HCT116 (cell line): ENCODE results near the gene LRRC3. TPM values are rescaled to one million over a fixed set of nuclear protein-coding genes. Genes with fewer than 3 reads are reported as not detected.
A peak's percentile ranks its signal among the peaks of the same experiment; 100 is the strongest.

Source experiments
- ATAC-seq: fragments of 200-7000 bp; cut with Tn5 transposase; 2 replicates; pipeline ENCODE4 v1.9.1; 2020; ENCODE audit warnings: mild to moderate bottlenecking, moderate library complexity
- BruUV-seq: library from RNA; stranded (reverse); fragments of 400-500 nt; replicated peaks from 2 replicates; lab custom pipeline; 2021; lab: Mats Ljungman, UMichigan
- CTCF ChIA-PET: fragments of 300-600 bp; sonication (Branson Sonifier 250); formaldehyde crosslinking; loops from one replicate; lab custom pipeline; 2021; ENCODE audit warnings: antibody characterized with exemption; lab: Charles Lee
- POLR2A ChIA-PET: fragments of 300-600, 350-600 bp; sonication (Branson Sonifier 250); formaldehyde crosslinking; loops from one replicate; lab custom pipeline; 2021; ENCODE audit warnings: antibody characterized with exemption; lab: Charles Lee
- RAD21 ChIA-PET, 2 experiments: fragments of 300-600 bp; sonication (Branson Sonifier 250); formaldehyde crosslinking; loops; one replicate each; lab custom pipeline; 2023; ENCODE audit warnings: low total read pairs in 2 of 2; ENCODE audit not compliant: uncharacterized antibody in 2 of 2, unreplicated experiment in 2 of 2, low non-redundant PET in 1 of 2; lab: Charles Lee
- DNase-seq: peaks from one replicate; pipeline ENCODE4 v3.0.0-alpha.2; 2010; ENCODE audit warnings: low read depth, low spot score
- H2AFZ ChIP-seq: fragments of 200-600 bp; shearing (Covaris generic), sonication (generic); 2 replicates; pipeline ENCODE4 v1.6.1; 2017; ENCODE audit warnings: low read depth, mixed run types, mixed read lengths, antibody characterized with exemption, low read length; ENCODE audit not compliant: poor library complexity, severe bottlenecking
- H3K27ac ChIP-seq: 2 replicates; pipeline ENCODE4 v1.5.1; 2012; ENCODE audit warnings: low read depth, low read length
- H3K27me3 ChIP-seq: fragments of 200-600 bp; sonication (generic); 2 replicates; pipeline ENCODE4 v1.6.1; 2016; ENCODE audit warnings: mixed run types, low read length, mixed read lengths; ENCODE audit not compliant: insufficient read depth
- H3K36me3 ChIP-seq, 2 experiments: fragments of 200-500 bp in 1 of 2; fragments of 200-600 bp in 1 of 2; sonication (Bioruptor generic) in 1 of 2; sonication (generic) in 1 of 2; 2 replicates each; pipeline versions ENCODE4 v1.5.1 to v1.6.1; 2014 to 2016; ENCODE audit warnings: low read length in 2 of 2, inconsistent platforms in 1 of 2, mixed read lengths in 1 of 2, mixed run types in 1 of 2; ENCODE audit not compliant: insufficient read depth in 2 of 2, control insufficient read depth in 1 of 2
- H3K4me1 ChIP-seq, 2 experiments: fragments of 200-600 bp in 1 of 2; sonication (generic) in 1 of 2; 2 replicates each; pipeline versions ENCODE4 v1.5.1 to v1.6.1; 2012 to 2017; ENCODE audit warnings: low read length in 2 of 2, inconsistent platforms in 1 of 2, mild to moderate bottlenecking in 1 of 2, mixed read lengths in 1 of 2, mixed run types in 1 of 2, moderate library complexity in 1 of 2; ENCODE audit not compliant: insufficient read depth in 2 of 2, control insufficient read depth in 1 of 2
- H3K4me2 ChIP-seq: fragments of 200-600 bp; sonication (generic); 2 replicates; pipeline ENCODE4 v1.6.1; 2017; ENCODE audit warnings: mixed run types, low read length, mixed read lengths
- H3K4me3 ChIP-seq, 2 experiments: fragments of 200-600 bp in 1 of 2; sonication (generic) in 1 of 2; replicated peaks in 1 of 2; 2 replicates each; pipeline ENCODE4 v1.5.1; 2011 to 2016; ENCODE audit warnings: low read length in 2 of 2, control low read depth in 1 of 2, low read depth in 1 of 2, mild to moderate bottlenecking in 1 of 2, mixed read lengths in 1 of 2, mixed run types in 1 of 2
- H3K79me2 ChIP-seq: fragments of 200-600 bp; sonication (generic); 2 replicates; pipeline ENCODE4 v1.6.1; 2017; ENCODE audit warnings: mild to moderate bottlenecking, mixed run types, low read length, moderate library complexity, mixed read lengths; ENCODE audit not compliant: insufficient read depth
- H3K9ac ChIP-seq: fragments of 200-600 bp; sonication (generic); 2 replicates; pipeline ENCODE4 v1.6.1; 2016; ENCODE audit warnings: low read length, mixed read lengths
- H3K9me2 ChIP-seq: fragments of 200-600 bp; sonication (generic), shearing (Covaris generic); 2 replicates; pipeline ENCODE4 v1.6.1; 2017; ENCODE audit warnings: mixed run types, mild to moderate bottlenecking, moderate library complexity; ENCODE audit not compliant: insufficient read depth
- H3K9me3 ChIP-seq, 2 experiments: fragments of 200-500 bp in 1 of 2; fragments of 200-600 bp in 1 of 2; sonication (Bioruptor generic) in 1 of 2; sonication (generic) in 1 of 2; 2 replicates each; pipeline ENCODE4 v1.6.1; 2014 to 2017; ENCODE audit warnings: low read length in 2 of 2, mixed read lengths in 2 of 2, inconsistent platforms in 1 of 2, low read depth in 1 of 2, mild to moderate bottlenecking in 1 of 2, mixed run types in 1 of 2, moderate library complexity in 1 of 2; ENCODE audit not compliant: control insufficient read depth in 1 of 2, insufficient read depth in 1 of 2
- H4K20me1 ChIP-seq: fragments of 200-600 bp; sonication (generic), shearing (Covaris generic); 2 replicates; pipeline ENCODE4 v1.6.1; 2017; ENCODE audit warnings: mixed run types, mild to moderate bottlenecking, moderate library complexity; ENCODE audit not compliant: insufficient read depth
- CBX3 ChIP-seq: IDR thresholded peaks from 2 replicates; pipeline ENCODE4 v1.6.1; 2012; ENCODE audit warnings: low read depth
- CTCF ChIP-seq, 3 experiments: fragments of 200-600 bp in 1 of 3; sonication (generic) in 1 of 3; IDR thresholded peaks in 2 of 3; conservative IDR thresholded peaks in 1 of 3; 2 replicates each; pipeline ENCODE4 v1.5.1; 2012 to 2017; ENCODE audit warnings: low read depth in 2 of 3, low read length in 2 of 3, antibody characterized with exemption in 1 of 3, borderline replicate concordance in 1 of 3, control low read depth in 1 of 3, mild to moderate bottlenecking in 1 of 3, mixed read lengths in 1 of 3, mixed run types in 1 of 3, moderate library complexity in 1 of 3; ENCODE audit not compliant: insufficient read depth in 1 of 3
- EGR1 ChIP-seq: IDR thresholded peaks from 2 replicates; pipeline ENCODE4 v1.6.1; 2012; ENCODE audit warnings: low read depth
- ELF1 ChIP-seq: IDR thresholded peaks from 2 replicates; pipeline ENCODE4 v1.6.1; 2012; ENCODE audit warnings: low read depth, borderline replicate concordance
- EZH2 ChIP-seq: fragments of 200-600 bp; sonication (generic); IDR thresholded peaks from 2 replicates; pipeline ENCODE4 v1.6.1; 2017; ENCODE audit warnings: antibody characterized with exemption, mixed run types
- EZH2phosphoT487 ChIP-seq: fragments of 200-600 bp; IDR thresholded peaks from 2 replicates; pipeline ENCODE4 v1.6.1; 2018; ENCODE audit warnings: antibody characterized with exemption, borderline replicate concordance
- FOSL1 ChIP-seq: IDR thresholded peaks from 2 replicates; pipeline ENCODE4 v1.6.1; 2012; ENCODE audit warnings: low read depth
- JUND ChIP-seq: IDR thresholded peaks from 2 replicates; pipeline ENCODE4 v1.6.1; 2012
- POLR2A ChIP-seq: IDR thresholded peaks from 2 replicates; pipeline ENCODE4 v1.7.0; 2011; ENCODE audit warnings: borderline replicate concordance; ENCODE audit not compliant: insufficient read depth, insufficient read length; ENCODE audit errors: extremely low read depth
- RAD21 ChIP-seq: IDR thresholded peaks from 2 replicates; pipeline ENCODE4 v1.6.1; 2012; ENCODE audit warnings: low read depth, mild to moderate bottlenecking
- REST ChIP-seq: IDR thresholded peaks from 2 replicates; pipeline ENCODE4 v1.6.1; 2012; ENCODE audit warnings: low read depth
- SIN3A ChIP-seq: IDR thresholded peaks from 2 replicates; pipeline ENCODE4 v1.6.1; 2012; ENCODE audit warnings: low read depth
- SP1 ChIP-seq: IDR thresholded peaks from 2 replicates; pipeline ENCODE4 v1.6.1; 2012; ENCODE audit warnings: low read depth
- SRF ChIP-seq: IDR thresholded peaks from 2 replicates; pipeline ENCODE4 v1.6.1; 2012; ENCODE audit warnings: low read depth
- ZFX ChIP-seq: fragments of 450-650 bp; IDR thresholded peaks from 2 replicates; pipeline ENCODE4 v1.6.1; 2017
- ZNF274 ChIP-seq: fragments of 200-500 bp; sonication (Bioruptor generic); IDR thresholded peaks from 2 replicates; pipeline ENCODE4 v1.6.1; 2014; ENCODE audit warnings: mild to moderate bottlenecking, low read depth, low read length, inconsistent platforms
- intact Hi-C: fragments of 100-400 bp; cut with micrococcal nuclease; formaldehyde crosslinking; loops from 2 replicates; pipeline ENCODE4 v1.10.0; 2022
- total RNA-seq: library from RNA; stranded (reverse); gene quantifications from one replicate; pipeline ENCODE4 v1.2.1, GENCODE V29; 2021; ENCODE audit not compliant: unreplicated experiment
- TF ChIP-seq, protein P1 (sequence below): IDR thresholded peaks from 2 replicates; pipeline ENCODE4 v1.6.1; 2012
- TF ChIP-seq, protein P2 (sequence below): IDR thresholded peaks from 2 replicates; pipeline ENCODE4 v1.6.1; 2012

LRRC3 gene
- total RNA-seq, 1 experiment from 2014 or later: 7.5 TPM

GRCh38 chr21:44423941-44424607 lies 31.2 kb upstream of the LRRC3 start (continued):
- TF ChIP-seq REST: no peak
- no peak for TF ChIP-seq ZFX
- TF ChIP-seq ZNF274: no peak
- no peak for TF ChIP-seq JUND
- no peak for TF ChIP-seq POLR2A
- no peak for TF ChIP-seq EGR1

DNA sequence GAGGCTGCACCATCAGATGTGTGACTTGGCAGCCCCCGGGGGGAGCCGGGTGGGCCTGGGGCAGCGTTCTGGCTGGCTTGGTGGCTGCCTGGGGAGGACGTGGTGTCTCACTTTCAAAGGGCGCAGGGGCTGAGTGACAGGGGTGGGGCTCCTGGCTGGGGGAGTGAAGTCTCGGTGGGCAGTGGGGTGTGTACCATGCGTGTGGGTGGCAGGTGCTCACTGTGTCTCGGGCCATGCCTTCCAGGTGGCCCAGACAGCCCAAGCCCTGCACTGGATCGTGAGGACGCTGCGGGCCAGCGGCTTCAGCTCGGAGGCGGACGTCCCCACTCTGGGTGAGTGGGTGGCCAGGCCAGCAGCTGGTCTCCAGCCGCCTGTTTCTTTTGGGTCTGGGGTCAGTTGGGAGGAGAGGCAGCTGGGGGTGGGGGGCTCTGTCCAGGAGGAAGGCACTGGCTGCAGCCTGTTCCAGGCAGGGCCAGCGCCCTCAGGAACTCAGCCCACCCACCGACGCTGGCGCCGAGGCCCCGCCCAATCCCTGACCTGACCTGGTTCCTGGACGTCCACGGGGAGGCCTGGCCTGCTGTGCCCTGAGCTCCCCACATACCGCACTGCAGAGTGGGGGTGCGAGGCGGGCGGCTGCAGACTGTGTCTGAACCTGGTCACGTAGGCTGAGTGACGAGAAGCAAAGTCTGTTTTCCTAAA lies 30.6 kb upstream of the LRRC3 start:
- Histone ChIP-seq H3K4me2 (peak overlapping the region; percentile 95), H3K9me3 (peaks cover 2 to 3% of the 10 kb centered on the region in 2 experiments; a peak in 3 of 4 replicates)
- CTCF ChIA-PET: no interaction called here
- intact Hi-C loops: loop anchor here (1.0 kb wide), 1 partner anchor 85 kb away; the partner anchor contains the start of gene CFAP410
- TF ChIP-seq ZNF274: no peak
- TF ChIP-seq CBX3: no peak
- no peak for TF ChIP-seq SIN3A
- TF ChIP-seq, protein P1, sequence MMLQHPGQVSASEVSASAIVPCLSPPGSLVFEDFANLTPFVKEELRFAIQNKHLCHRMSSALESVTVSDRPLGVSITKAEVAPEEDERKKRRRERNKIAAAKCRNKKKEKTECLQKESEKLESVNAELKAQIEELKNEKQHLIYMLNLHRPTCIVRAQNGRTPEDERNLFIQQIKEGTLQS: no peak
- TF ChIP-seq FOSL1: no peak
- no peak for TF ChIP-seq JUND
- no peak for TF ChIP-seq CTCF (IDR thresholded peaks at IDR 0.05 in 2 of 3, conservative IDR thresholded peaks at IDR 0.05 in 1 of 3; ENCODE audit: borderline replicate concordance in 1 of 3, insufficient read depth in 1 of 3, low read depth in 2 of 3, low read length in 2 of 3)
- TF ChIP-seq, protein P2, sequence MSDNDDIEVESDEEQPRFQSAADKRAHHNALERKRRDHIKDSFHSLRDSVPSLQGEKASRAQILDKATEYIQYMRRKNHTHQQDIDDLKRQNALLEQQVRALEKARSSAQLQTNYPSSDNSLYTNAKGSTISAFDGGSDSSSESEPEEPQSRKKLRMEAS: no peak
- no peak for TF ChIP-seq RAD21
- TF ChIP-seq ELF1: no peak
- no peak for TF ChIP-seq SP1
- TF ChIP-seq EZH2: no peak
- no peak for TF ChIP-seq EGR1
- no peak for TF ChIP-seq EZH2phosphoT487
- no peak for TF ChIP-seq SRF
- TF ChIP-seq POLR2A: no peak
- TF ChIP-seq, all 23 proteins: peak for 0
- peaks cover 4 to 36% of the 10 kb centered on the region in 2 experiments; a peak in 3 of 4 replicates for H3K4me1 ChIP-seq
- peak overlapping the region; percentile 95 for H3K9ac ChIP-seq
- H4K20me1 ChIP-seq: no peaks in the 10 kb centered on the region
- ChIA-PET POLR2A (interaction anchor here (1.0 kb wide), 2 partner anchors 83 to 86 kb away, joined by 3 to 4 read pairs; partner anchors contain the start of gene CFAP410), RAD21 (no interaction called here)
- peak; percentile 48 for ATAC-seq
- H3K4me3 ChIP-seq: peak overlapping the region; percentile 85 to 88
- H3K27me3 ChIP-seq: no peaks in the 10 kb centered on the region
- H3K27ac ChIP-seq: peak overlapping the region; percentile 88
- BruUV-seq: TSS peak; percentile 49
- no peak for DNase-seq
- no peak overlapping the region for H2AFZ ChIP-seq
- H3K9me2 ChIP-seq: no peaks in the 10 kb centered on the region
- H3K79me2 ChIP-seq: peaks cover 29% of the 10 kb centered on the region
- H3K36me3 ChIP-seq: peaks cover 0 to 10% of the 10 kb centered on the region in 2 experiments; a peak in 1 of 4 replicates
